HG03139 (cell line): ENCODE results near the gene ANKRD61.
"Not testable (repeated sequence)": the region's sequence is repeated elsewhere in the genome, so short reads cannot be mapped to it uniquely, and the experiment has no call there.

Experiments used
- ATAC-seq: cut with Tn5 transposase; IDR thresholded peaks from one replicate; pipeline ENCODE4 v1.9.1; 2021; ENCODE audit not compliant: unreplicated experiment

The ANKRD61 gene

DNA sequence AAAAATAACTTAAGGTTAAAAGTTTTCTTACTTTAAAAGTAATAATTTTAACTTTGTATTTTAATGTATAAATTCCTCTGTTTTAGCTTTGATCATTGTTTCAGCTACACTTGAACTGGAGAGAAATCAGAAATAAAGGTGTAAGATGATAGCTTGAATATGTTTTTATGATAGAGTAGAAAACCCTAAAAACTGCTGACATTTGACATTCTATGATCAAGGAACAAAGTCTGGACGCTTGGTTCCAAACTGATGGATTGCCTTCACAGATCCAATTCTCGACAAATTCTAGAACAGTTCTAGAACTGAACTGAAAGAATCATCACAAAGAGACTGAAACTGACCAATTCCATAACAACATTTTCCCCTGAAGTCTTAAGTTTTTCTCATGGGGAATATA, at the start of gene ANKRD61:
ANKRD61 (plus strand) TSS at position 389 of the 400 bp plus-strand sequence; CDS start at position 389, 0 bp downstream.
- no peak for ATAC-seq

DNA sequence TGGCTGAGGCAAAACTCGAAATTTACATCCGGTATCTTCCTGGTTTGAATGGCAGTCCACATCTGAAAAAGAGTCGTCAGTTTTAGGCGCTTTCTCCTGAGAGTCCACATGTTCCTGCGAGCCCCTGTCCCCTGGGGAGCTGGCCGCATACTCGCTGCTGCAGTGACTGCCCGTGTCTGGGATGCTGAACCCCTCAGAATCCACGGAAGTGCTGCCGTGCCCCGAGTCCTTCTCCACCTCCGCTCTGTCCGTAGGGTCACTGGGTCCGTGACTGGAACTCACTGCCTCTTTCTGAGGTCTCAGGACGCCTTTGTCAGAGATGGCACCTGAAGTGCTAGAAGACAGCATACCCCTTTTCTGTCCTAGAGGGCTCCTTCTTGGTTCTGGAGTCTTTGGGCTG, 44.1 kb upstream of the ANKRD61 start:
- ATAC-seq: not testable (repeated sequence)

DNA sequence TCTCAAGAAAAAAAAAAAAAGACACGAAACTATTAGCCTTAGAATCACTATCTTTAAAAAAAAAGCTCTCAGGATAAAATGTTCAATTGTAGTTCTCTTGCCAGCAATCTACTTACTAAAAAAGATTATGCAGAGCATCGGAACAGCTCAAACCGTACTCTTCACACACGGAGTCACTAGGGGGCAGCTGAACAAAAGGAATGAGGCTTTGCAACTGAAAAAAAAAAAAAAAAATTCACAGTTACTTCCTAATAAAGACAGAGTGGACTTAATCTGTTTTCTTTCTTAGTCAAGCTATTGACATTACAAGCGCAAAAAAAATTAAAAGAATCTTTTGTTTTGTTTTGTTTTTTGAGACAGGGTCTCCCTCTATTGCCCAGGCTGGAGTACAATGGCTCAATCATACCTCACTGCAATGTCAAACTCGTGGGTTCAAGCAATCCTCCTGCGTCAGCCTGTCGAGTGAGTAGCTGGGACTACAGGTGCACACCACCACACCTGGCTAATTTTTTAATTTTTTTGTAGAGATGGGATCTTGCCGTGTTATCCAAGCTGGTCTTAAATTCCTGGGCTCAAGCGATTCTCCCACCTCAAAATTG, 33.9 kb upstream of the ANKRD61 start:
- ATAC-seq: no peak

DNA sequence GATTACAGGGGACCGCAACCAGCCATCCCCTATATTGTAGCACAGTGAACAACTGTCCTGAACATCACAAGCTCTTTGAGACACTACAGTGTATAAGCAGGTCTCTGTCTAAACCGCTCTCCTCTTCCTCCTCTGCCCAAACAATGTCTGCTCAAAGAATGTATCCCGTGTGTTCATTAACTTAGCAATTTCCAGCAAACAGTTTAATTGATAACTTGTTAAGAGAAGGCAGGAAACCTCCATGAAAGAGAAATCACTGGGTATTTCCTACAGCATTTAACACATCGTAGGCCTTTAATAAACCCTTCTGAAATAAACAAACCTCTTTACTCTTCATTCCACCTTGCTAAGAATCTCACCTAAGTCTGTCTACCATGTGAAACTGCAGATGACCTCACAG, 23.8 kb upstream of the ANKRD61 start:
- no peak for ATAC-seq

DNA sequence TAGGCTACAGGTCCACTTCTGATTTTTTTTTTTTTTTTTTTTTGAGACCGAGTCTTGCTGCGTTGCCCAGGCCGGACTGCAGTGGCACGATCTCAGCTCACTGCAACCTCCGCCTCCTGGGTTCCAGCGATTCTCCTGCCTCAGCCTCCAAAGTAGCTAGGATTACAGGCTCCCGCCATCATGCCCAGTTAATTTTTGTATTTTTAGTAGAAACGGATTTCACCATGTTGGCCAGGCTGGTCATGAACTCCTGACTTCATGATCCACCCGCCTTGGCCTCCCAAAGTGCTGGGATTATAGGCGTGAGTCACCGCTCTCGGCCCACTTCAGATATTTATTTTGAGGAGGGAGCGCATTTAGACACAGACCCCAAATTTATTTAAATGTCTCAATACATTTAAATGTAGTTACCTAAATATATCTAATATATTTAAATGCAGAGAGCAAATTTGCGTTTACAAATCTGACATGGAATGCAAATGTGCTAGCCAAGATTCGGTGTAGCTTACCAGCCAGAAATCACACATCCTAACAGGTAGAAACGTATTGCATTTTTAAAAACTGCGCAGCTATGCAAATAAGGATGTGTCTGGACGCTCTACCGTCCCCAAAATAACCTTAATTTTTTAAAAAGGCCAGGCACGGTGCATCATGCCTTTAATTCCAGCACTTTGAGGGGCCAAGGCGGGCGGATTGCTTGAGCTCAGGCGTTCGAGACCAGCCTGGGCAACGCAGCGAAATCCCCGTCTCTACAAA, 23.2 kb upstream of the ANKRD61 start:
- ATAC-seq: not testable (repeated sequence)

DNA sequence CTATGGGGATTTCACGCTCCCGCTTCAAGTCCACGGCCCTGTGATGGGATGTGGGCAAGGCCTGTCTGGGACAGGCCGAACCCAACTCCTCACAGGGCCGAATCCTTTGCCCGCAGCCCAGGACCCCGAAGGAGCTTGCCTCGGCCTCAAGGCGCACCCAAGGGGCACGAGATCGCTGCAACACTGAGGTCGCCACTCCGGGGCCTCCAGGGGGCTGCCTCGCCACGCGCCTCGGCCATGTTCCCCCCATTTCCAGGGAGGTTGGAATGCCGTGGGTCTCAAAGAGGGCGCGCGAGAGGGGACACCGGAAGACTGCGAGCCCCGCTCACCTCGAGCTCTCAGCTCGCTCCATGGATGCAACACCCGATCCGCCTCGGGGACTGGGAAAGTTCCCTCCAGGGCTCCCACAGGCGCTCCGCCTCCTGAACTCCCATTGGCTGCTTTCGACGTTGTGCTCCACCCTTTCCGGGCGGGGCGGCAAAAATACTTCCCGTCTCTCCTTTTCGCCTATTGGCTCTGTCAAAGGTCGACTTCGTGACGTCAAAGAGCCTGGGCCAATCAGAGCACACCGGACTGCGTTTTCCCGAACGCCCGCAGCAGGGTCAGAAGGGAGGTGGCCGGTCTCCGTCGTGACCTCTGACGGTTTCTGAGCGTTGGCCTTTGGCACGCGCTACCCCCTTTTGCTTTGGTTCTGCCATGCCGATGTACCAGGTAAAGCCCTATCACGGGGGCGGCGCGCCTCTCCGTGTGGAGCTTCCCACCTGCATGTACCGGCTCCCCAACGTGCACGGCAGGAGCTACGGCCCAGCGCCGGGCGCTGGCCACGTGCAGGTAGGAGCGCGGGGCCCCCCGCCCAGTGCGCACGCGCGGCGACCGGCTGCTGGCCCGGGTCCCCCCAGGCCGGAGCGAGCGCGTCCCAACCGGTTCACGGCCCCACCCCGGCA, 22.2 kb upstream of the ANKRD61 start, which contains the start of the genes AIMP2 and PMS2:
AIMP2 (plus strand) TSS at position 605 of the 944 bp plus-strand sequence; CDS start at position 697, 92 bp downstream.
PMS2 (minus strand) TSS at position 382 of the 944 bp plus-strand sequence; CDS start at position 352, 30 bp downstream.
- ATAC-seq: peak; percentile 90

DNA sequence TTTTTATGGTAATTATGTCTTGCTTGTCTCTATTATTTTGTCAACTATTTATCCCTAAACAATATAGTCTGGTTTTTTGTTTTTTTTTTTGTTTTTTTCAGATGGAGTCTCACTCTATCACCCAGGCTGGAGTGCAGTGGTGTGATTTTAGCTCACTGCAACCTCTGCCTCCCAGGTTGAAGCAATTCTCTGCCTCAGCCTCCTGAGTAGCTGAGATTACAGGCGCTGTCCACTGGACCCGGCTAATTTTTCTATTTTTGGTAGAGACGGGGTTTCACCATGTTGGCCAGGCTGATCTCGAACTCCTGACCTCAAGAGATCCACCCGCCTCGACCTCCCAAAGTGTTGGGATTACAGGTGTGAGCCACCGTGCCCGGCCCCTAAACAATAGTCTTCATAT, 20.8 kb upstream of the ANKRD61 start:
- ATAC-seq: not testable (repeated sequence)

DNA sequence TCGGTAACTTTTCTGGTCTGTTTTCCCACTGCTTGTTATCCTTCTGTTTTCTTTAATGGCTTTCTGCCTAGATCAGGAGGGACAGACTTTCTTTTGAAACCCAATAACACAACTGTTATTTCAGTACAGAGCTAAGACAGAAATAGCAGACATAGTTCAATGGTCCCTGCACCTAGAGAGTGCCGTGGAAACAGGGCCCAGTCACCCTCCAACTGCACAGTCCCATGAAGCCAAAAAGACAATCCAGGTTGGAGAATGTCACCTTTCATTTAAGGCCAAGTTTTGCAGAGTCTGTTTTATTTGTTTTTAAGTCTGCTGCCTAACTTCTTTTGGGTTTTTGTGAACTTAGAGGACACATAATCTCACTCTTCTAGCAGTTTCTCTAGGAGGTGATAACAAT, 19.6 kb upstream of the ANKRD61 start:
- no peak for ATAC-seq

DNA sequence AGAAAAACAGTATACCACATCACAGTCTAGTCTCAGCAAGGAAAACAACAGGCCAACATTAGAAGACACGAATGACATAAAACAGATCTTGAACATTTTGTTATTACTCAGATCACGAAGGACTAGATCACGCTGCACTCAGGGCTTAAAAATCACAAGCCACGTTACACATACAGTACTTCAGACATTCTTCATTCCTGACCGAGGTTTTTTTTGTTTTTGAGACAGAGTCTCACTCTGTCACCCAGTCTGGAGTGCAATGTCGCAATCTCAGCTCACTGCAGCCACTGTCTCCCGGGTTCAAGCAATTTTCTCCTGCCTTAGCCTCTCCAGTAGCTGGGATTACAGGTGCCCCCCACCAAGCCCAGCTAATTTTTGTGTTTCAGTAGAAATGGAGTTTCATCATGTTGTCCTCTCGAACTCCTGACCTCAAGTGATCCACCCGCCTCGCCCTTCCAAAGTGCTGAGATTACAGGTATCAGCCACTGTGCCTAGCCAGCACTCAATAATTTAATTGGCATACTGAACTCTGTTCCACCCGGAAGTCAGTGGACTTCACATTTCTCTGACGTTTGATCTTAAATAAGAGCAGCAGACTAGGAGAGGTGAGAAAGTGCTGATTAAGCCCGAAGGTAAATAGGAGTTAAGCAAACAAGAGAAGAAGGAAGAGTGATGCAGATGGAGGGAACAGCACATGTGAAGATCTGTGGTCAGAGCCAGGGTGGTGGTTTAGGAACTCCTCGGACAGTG, 18.6 kb upstream of the ANKRD61 start:
- no peak for ATAC-seq

DNA sequence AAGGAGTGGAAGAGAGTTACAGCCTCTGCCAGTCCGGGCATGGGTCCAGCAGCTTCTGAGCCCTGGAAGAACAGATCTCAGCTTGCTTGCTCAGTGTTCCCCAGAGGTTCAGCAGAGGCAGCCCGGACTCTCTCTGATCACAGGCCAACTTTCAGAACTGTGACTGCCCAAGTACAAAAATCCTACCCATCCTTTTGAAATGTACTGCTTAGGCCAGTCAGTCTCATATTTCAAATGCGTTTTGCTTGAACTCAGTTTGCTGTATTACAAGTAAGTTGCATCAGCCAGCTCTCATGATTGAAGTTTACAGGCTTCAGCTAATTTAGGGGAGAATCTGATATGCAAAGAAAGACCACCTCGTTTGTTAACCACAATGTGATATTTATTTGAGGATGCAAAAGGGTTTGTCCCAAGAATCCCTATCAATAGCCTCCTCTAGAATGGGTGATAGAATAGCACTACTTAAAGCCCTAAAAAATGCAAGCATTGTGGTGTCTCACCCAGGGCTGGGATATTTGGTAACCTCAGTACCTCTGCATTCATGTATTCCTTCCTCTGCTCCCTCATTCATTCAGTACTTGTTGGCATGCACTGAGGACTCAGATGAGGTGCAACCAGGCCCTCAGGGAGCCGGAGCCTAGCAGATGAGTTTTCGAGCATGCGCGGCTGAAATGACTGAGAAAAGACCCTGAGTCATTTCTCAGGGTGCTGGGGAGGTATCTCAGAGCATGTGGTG, 15.1 kb upstream of the ANKRD61 start:
- no peak for ATAC-seq

DNA sequence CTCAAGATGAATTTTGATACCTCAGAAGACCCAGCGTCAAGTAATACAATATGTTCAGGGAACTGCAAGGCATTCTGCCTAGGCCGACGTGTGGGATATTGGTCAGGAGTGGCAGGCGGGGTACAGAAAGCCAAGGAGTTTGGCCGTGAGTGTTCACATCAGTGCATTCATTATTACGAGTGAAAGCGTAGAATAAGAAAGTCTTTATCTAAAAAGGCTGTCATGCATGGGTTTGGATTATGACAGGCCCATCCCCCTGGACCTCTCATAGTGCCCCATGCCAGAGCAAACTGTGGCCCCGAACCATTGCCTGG, 14.6 kb upstream of the ANKRD61 start:
- no peak for ATAC-seq

DNA sequence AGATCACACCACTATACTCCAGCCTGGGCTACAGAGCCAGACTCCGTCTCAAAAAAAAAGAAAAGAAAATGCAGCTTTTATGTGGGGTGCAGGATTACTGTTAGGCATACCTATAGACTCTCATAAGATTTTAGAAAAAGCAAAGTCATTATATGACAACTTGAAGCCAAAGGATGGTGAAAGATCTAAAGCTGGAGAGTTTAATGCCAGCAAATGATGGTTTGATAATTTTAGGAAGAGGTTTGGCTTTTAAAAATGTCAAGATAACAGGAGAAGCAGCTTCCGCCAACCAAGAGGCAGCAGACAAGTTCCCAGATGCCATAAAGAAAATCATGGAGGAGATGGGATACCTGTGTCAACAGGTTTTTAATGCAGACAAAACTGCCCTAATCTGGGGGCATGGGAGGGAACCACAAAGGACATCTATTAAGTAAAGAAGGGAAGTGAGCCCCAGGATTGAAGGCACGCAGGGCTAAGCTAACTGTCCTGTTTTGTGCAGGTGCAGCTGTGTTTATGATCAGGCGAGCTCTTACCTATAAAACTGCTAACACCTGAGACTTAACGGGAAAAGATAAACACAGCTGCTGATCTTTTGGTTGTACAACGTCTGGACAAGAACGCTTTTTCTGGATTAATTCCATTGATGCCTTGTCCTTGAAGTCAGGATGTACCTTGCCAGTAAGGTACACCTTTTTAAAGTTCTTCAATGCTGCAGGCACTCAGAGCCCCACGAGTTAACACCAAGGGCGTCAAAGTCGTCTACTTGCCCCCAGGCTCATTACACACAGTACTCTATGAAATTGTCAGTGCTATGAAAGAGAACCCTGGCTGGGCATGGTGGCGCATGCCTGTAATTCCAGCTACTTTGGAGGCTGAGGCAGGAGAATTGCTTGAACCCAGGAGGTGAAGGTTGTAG, 10.5 kb upstream of the ANKRD61 start:
- ATAC-seq: no peak

DNA sequence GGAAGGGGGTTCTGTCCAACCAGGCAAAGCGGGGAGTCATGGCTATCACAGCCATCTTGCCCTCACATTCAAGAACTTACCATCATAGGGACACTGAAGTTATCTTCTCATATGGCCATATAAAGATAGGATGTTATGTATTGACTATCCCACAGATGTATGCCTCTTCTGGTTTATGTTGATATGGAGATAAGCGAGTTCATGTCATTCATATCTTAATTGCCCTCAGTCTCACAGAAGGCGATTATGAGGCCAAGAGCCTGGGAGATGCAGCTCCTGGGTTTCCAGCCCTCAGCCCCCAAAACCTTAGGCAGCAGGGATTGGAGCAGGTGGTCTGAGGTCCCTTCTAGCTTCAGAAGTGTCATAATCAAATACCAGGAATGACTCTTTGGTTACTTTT, 8.5 kb upstream of the ANKRD61 start:
- no peak for ATAC-seq

DNA sequence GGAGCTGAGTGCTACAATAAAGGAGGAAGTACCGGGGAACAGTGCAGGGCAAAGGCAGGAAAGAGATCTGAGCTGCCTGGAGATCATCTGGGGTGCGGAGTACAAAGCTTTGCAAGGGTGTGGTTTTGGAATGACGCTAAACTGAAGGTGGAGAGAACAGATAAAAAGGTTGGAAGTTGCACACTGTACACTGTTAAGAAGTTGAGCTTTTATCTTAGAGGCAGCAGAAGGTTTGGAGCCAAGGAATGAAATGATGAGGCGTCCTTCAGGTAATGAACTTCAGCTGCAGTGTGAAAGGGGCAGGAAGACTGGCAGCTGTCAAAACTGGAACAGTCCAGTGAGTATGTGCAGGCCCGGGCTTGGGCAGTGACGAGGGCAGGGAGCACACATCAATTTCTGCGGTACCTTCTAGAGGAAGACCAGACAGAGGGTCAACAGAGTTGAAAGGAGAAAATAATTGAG, 7.2 kb upstream of the ANKRD61 start:
- no peak for ATAC-seq

DNA sequence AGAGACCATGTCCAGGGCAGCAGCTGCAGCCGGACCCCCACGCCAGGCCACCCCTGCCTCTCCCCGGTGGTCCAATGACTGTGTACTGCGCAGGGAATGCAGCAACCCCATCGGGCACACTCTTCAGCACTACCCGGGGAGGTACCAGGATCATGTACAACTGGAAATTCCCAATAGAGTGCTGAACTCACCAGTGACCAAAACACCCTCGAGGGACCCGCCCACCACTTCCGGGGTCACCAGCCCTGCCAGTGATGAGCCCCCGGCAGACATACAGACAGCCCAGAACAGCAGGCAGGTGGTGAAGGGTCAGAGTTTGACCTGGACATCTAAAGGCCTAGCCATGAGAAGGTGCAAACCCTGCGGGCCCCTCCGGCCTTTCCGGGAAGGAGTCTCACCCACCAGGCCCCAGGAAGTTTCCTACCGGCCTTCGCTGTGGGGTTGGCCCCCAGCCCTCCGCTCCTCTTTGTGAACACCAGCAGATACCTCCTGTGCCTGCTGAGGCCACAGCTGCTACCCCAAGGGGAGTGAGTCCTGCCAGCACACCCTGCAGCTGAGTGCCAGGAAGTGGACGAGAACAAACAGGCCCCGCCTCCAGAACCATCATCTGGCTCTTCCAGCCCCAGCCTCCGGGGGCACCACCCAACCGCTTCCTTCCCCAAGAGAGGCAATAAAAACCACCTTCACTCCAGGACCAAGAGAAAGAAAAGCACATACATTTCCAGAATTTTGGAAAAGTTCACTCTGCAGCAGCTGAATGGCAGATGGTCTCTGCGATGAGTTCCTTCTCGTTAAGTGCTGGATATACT, 5.0 kb upstream of the ANKRD61 start:
- peak; percentile 90 for ATAC-seq

DNA sequence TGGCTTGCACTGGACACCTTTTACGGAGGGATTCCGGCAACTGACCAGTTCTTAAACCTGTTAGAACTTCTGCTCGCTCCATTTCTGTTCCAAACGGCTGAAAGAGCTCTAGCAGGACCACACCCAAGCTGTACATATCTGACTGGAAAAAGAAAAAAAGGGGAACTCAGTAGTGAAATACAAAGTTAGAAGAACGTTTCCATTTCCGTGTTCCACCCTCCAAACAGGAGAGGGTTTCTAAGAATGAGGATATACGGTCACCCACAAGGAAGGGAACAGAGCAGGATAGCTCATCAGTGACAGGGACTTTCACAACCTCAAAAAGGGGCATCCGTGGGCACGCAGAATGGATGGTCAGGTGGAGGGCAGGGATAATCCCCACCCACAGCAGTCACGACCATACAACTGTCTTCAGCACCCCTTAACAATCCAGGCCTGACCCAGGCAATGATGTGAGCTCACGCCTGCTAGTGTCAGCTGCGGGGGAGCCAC, 4.3 kb upstream of the ANKRD61 start:
- no peak for ATAC-seq

DNA sequence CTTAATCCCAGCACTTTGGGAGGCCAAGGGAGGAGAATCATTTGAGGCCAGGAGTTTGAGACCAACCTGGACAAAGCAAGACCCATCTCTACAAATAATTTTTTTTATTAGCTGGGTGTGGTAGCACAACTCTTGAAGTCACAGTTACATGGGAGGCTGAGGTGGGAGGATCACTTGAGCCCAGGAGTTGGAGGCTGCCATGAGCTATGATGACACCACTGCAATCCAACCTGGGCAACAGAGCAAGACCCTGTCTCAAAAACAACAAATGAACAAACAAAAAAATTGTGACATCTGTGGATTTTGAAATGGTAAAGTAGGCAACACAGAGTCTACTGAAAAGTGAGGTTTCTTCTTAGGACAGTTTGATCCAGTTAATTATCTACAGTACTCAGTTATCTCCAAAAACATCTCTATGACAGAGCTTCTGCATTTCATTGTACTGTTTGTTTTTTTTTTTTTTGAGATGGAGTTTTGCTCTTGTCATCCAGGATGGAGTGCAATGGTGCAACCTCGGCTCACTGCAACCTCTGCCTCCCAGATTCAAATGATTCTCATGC, 3.3 kb upstream of the ANKRD61 start:
- ATAC-seq: no peak

DNA sequence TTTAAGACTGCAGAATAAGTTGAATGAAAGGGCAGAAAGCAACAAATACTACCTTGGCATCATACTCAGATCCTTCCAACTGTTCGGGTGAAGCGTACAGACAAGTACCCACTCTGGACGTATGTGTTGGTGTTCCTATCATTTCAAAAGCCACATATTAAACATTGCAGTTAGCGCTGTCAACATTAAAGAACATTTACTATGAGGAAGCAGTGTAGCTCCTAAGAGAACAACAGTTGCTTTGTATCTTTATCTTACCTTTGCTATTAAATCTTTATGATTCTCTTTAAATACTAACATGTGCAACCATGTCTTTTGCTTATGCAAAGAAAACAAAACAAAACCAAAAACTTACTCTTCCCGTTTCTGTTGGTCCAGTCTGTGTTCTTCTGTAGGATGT, 2.6 kb upstream of the ANKRD61 start:
- no peak for ATAC-seq
